Mesenchymal stem cell (in vitro differentiated cells and primary cell): ENCODE measurements around the gene RASSF5.

Experiments used
- DNase-seq: peaks from one replicate; pipeline ENCODE4 v3.0.0-alpha.2; 2013
- H2AFZ ChIP-seq: one replicate; pipeline ENCODE4 v1.6.1; 2013; ENCODE audit warnings: low read depth, mild to moderate bottlenecking, control low read depth, inconsistent platforms, low read length, moderate library complexity
- H2AK5ac ChIP-seq: 2 replicates; pipeline ENCODE4 v1.6.1; 2013; ENCODE audit warnings: low read length, moderate library complexity, mild to moderate bottlenecking, inconsistent platforms; ENCODE audit not compliant: severe bottlenecking
- H2BK120ac ChIP-seq: one replicate; pipeline ENCODE4 v1.6.1; 2013; ENCODE audit warnings: low read depth, mild to moderate bottlenecking, inconsistent platforms, low read length, moderate library complexity
- H2BK12ac ChIP-seq, 2 experiments: one replicate each; pipeline ENCODE4 v1.6.1; 2013; ENCODE audit warnings: inconsistent platforms in 2 of 2, low read length in 2 of 2, mild to moderate bottlenecking in 2 of 2, moderate library complexity in 2 of 2, control low read depth in 1 of 2
- H2BK15ac ChIP-seq: one replicate; pipeline ENCODE4 v1.6.1; 2013; ENCODE audit warnings: mild to moderate bottlenecking, low read depth, inconsistent platforms; ENCODE audit not compliant: poor library complexity, severe bottlenecking
- H2BK5ac ChIP-seq: 2 replicates; pipeline ENCODE4 v1.6.1; 2013; ENCODE audit warnings: low read depth, mild to moderate bottlenecking, low read length, control low read depth, inconsistent platforms; ENCODE audit not compliant: poor library complexity, severe bottlenecking
- H3K14ac ChIP-seq, 2 experiments: one replicate each; pipeline ENCODE4 v1.6.1; 2013; ENCODE audit warnings: inconsistent platforms in 2 of 2, low read length in 2 of 2, control low read depth in 1 of 2, mild to moderate bottlenecking in 1 of 2, moderate library complexity in 1 of 2
- H3K18ac ChIP-seq, 2 experiments: one replicate each; pipeline ENCODE4 v1.6.1; 2013; ENCODE audit warnings: inconsistent platforms in 2 of 2, low read length in 2 of 2, control low read depth in 1 of 2, low read depth in 1 of 2, mild to moderate bottlenecking in 1 of 2
- H3K23ac ChIP-seq, 2 experiments: one replicate each; pipeline ENCODE4 v1.6.1; 2013; ENCODE audit warnings: inconsistent platforms in 2 of 2, low read length in 2 of 2, mild to moderate bottlenecking in 2 of 2, moderate library complexity in 2 of 2, control low read depth in 1 of 2
- H3K27ac ChIP-seq: 2 replicates; pipeline ENCODE4 v1.5.1; 2013; ENCODE audit warnings: mild to moderate bottlenecking, moderate library complexity, low read length, control low read depth, inconsistent platforms; ENCODE audit not compliant: poor library complexity, severe bottlenecking
- H3K27me3 ChIP-seq, 2 experiments: 2 replicates each; pipeline versions ENCODE4 v1.6.1 to v1.7.0; 2013; ENCODE audit warnings: low read length in 2 of 2, mild to moderate bottlenecking in 2 of 2, moderate library complexity in 2 of 2, control low read depth in 1 of 2, inconsistent platforms in 1 of 2; ENCODE audit not compliant: control insufficient read depth in 1 of 2, insufficient read depth in 1 of 2
- H3K36me3 ChIP-seq, 2 experiments: 2 replicates each; pipeline versions ENCODE4 v1.6.1 to v1.7.0; 2013; ENCODE audit warnings: low read length in 2 of 2, control low read depth in 1 of 2, inconsistent platforms in 1 of 2, low read depth in 1 of 2, mild to moderate bottlenecking in 1 of 2; ENCODE audit not compliant: insufficient read depth in 2 of 2, control insufficient read depth in 1 of 2
- H3K4ac ChIP-seq, 2 experiments: one replicate each; pipeline ENCODE4 v1.6.1; 2013; ENCODE audit warnings: inconsistent platforms in 2 of 2, low read length in 2 of 2, mild to moderate bottlenecking in 2 of 2, moderate library complexity in 2 of 2, control low read depth in 1 of 2, low read depth in 1 of 2
- H3K4me1 ChIP-seq: 2 replicates; pipeline ENCODE4 v1.6.1; 2013; ENCODE audit warnings: low read depth, low read length, control low read depth; ENCODE audit not compliant: control insufficient read depth, insufficient read depth
- H3K4me2 ChIP-seq: 2 replicates; pipeline ENCODE4 v1.6.1; 2013; ENCODE audit warnings: low read length, mild to moderate bottlenecking, inconsistent platforms; ENCODE audit not compliant: poor library complexity, severe bottlenecking
- H3K4me3 ChIP-seq, 2 experiments: 2 replicates each; pipeline versions ENCODE4 v1.5.1 to v1.7.0; 2013; ENCODE audit warnings: low read length in 2 of 2, mild to moderate bottlenecking in 2 of 2, control low read depth in 1 of 2, low read depth in 1 of 2; ENCODE audit not compliant: insufficient read depth in 1 of 2
- H3K79me1 ChIP-seq: replicated peaks from 2 replicates; pipeline ENCODE4 v1.6.1; 2013; ENCODE audit warnings: mild to moderate bottlenecking, control low read depth, low read length, inconsistent platforms; ENCODE audit not compliant: poor library complexity, severe bottlenecking
- H3K9ac ChIP-seq: 2 replicates; pipeline ENCODE4 v1.7.0; 2013; ENCODE audit warnings: mild to moderate bottlenecking, low read length, moderate library complexity
- H3K9me3 ChIP-seq: 2 replicates; pipeline ENCODE4 v1.7.0; 2013; ENCODE audit warnings: mild to moderate bottlenecking, low read length; ENCODE audit not compliant: control insufficient read depth
- H4K8ac ChIP-seq: one replicate; pipeline ENCODE4 v1.6.1; 2013; ENCODE audit warnings: inconsistent platforms, mild to moderate bottlenecking, low read length, moderate library complexity
- H4K91ac ChIP-seq: one replicate; pipeline ENCODE4 v1.6.1; 2013; ENCODE audit warnings: mild to moderate bottlenecking, low read length, inconsistent platforms
- WGBS: methylation state at CpG from one replicate; pipeline ENCODE4 v1.1.7; 2013; ENCODE audit warnings: mixed read lengths; 5-methylcytosine and 5-hydroxymethylcytosine counted together

RASSF5 gene

DNA sequence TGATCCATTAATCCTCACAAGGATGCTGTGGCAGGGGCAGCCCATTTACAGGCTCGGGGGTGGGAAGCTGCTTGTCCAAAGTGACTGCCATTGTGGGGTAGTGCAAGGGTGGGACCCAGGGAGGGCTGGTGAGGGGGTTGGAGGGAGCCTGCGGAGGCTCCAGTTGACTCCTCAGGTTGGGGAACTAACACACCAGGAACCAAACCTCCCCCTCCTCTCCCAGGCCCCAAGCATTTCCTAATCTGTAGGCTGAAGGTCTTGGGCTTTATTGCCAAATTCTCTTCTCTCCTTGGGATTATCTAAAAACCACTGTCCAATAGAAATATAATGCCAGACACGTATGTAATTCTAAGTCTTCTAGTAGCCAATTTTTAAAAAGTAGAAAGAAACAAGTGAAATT is 18.9 kb upstream of the RASSF5 start:
- H2BK12ac ChIP-seq = no peak overlapping the region
- H3K9me3 ChIP-seq = no peaks in the 10 kb centered on the region
- H3K14ac ChIP-seq = no peak overlapping the region
- H4K8ac ChIP-seq = no peak overlapping the region
- no peak overlapping the region for H3K27ac ChIP-seq
- H3K4me3 ChIP-seq = no peak overlapping the region
- H3K4me1 ChIP-seq = peaks cover 5% of the 10 kb centered on the region
- no peak overlapping the region for H3K23ac ChIP-seq
- no peak overlapping the region for H4K91ac ChIP-seq
- no peak overlapping the region for H3K18ac ChIP-seq
- peaks cover 2% of the 10 kb centered on the region for H3K79me1 ChIP-seq
- H2AFZ ChIP-seq = no peak overlapping the region
- H3K27me3 ChIP-seq = no peaks in the 10 kb centered on the region
- 83% methylated on average over 1 of the region's 3 CpGs for WGBS
- no peak overlapping the region for H2BK5ac ChIP-seq
- no peak overlapping the region for H2AK5ac ChIP-seq
- H3K36me3 ChIP-seq = peaks cover 62 to 65% of the 10 kb centered on the region in 2 experiments
- no peak for DNase-seq
- H2BK15ac ChIP-seq = no peak overlapping the region
- H3K9ac ChIP-seq = no peak overlapping the region
- no peak overlapping the region for H3K4me2 ChIP-seq
- no peak overlapping the region for H3K4ac ChIP-seq
- no peak overlapping the region for H2BK120ac ChIP-seq

DNA sequence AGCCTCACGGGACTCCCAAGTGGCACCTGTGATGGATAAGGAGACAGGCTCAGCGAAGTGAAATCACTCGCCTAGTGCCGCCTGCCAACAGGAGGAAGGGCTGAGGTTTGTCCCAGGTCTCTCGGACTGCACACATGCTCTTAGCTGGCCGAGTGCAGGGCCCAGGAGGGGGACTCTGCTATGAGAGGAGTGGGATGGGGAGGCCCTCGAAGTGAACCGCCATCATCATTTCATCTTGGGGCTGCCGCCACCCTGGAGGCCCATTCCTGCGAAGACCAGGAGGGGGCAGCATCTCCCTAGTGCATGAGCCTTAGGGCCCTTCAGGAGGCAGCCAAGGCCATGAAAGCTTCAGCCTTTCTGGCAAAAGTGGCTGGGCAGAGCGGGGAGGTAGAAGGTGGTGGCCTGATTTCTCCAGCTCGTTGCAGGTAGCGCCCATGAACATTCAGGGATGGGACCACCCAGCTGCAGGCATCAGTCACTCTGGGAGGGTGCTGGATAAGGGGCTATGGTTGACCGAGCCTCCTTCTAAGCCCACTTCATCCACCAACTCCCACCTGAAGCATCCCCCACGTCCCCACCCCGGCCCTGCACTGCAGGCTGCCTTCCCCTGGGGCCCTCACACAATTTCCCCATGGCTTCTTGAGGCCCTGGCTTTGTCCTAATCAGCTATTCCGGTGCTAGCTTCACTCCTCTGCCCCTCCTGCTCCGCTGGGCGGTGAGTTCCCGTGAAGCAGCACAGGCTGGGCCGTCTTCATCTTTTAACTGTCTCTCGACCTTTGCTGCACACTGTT is 17.2 kb upstream of the RASSF5 start:
- H3K4ac ChIP-seq = no peak overlapping the region
- peak overlapping the region; percentile 57 for H4K8ac ChIP-seq
- peaks cover 5% of the 10 kb centered on the region for H3K4me1 ChIP-seq
- no peak overlapping the region for H3K4me3 ChIP-seq
- no peak overlapping the region for H2AK5ac ChIP-seq
- no peak overlapping the region for H3K14ac ChIP-seq
- no peaks in the 10 kb centered on the region for H3K9me3 ChIP-seq
- no peak overlapping the region for H2BK5ac ChIP-seq
- peak overlapping the region; percentile 16 for H3K9ac ChIP-seq
- no peak overlapping the region for H3K27ac ChIP-seq
- no peak overlapping the region for H4K91ac ChIP-seq
- H2BK12ac ChIP-seq = no peak overlapping the region
- H2BK15ac ChIP-seq = no peak overlapping the region
- H2BK120ac ChIP-seq = no peak overlapping the region
- peaks cover 64 to 68% of the 10 kb centered on the region in 2 experiments for H3K36me3 ChIP-seq
- H3K18ac ChIP-seq = peak overlapping the region in 1 of 2 experiments; percentile 41
- DNase-seq = peak; percentile 65
- H3K79me1 ChIP-seq = peaks cover 2% of the 10 kb centered on the region
- H2AFZ ChIP-seq = no peak overlapping the region
- WGBS = 67% methylated on average over 20 of the region's 22 CpGs
- no peak overlapping the region for H3K4me2 ChIP-seq
- H3K23ac ChIP-seq = no peak overlapping the region
- no peaks in the 10 kb centered on the region for H3K27me3 ChIP-seq

DNA sequence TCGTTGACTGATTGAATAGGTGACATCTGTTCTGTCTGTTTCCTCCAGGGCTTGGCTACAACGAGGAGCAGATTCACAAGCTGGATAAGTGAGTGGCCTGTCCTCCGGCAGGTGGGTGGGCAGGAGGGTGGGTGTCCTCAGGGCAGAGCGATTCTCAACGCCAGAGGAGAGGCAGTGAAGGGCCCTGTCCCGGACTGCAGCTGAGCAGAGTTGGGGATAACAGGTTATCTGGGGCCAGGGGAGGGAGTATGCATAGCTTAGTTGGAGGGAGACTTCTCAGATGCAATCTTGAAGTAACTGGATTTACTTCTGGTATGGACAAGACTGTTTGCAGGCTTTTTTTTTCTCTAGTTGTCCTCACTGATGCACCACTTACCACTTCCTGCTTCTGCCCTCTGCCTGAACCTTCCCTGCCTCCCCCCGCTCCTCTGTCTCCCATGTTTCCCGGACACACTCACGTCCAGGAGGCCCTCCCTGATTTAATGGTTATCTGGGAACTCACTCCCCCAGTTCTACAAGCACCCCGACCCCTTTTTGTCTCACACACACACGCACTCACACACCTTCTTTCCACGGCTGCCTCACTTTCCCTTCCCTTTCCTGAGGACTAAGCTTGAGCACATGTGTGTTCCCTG is 16.4 kb upstream of the RASSF5 start:
- Histone ChIP-seq H4K91ac (no peak overlapping the region), H3K4ac (no peak overlapping the region), H3K36me3 (peaks cover 59 to 67% of the 10 kb centered on the region in 2 experiments), H4K8ac (no peak overlapping the region), H3K4me2 (no peak overlapping the region), H3K4me1 (peaks cover 7% of the 10 kb centered on the region), H2BK12ac (no peak overlapping the region), H3K14ac (no peak overlapping the region), H2BK120ac (no peak overlapping the region), H3K4me3 (no peak overlapping the region), H3K23ac (no peak overlapping the region), H3K79me1 (peaks cover 2% of the 10 kb centered on the region), H2AFZ (no peak overlapping the region), H3K9me3 (no peaks in the 10 kb centered on the region), H3K9ac (peak overlapping the region; percentile 16), H3K27ac (no peak overlapping the region), H3K18ac (peak overlapping the region in 1 of 2 experiments; percentile 41), H3K27me3 (no peaks in the 10 kb centered on the region), H2BK15ac (no peak overlapping the region), H2BK5ac (no peak overlapping the region), H2AK5ac (no peak overlapping the region)
- WGBS = 84% methylated on average over 12 of the region's 12 CpGs
- peak; percentile 43 for DNase-seq

DNA sequence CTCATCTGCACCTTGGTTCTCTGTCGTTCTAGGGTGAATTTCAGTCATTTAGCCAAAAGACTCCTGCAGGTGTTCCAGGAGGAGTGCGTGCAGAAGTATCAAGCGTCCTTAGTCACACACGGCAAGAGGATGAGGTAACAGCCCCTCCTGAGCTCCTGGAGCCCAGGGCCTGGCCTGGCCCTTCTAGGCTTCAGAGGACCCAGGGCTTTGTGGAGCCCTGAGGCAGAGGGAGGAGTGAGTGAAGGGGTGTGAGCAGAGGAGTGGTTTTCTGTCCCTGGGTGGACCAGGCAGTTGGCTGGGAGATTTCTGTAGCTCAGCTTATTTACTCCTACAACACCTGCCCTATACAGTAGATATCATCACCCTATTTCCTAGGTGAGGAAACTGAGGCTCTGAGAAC is 15.7 kb upstream of the RASSF5 start:
- Histone ChIP-seq H3K4me2 (no peak overlapping the region), H3K27ac (no peak overlapping the region), H3K36me3 (peaks cover 66 to 73% of the 10 kb centered on the region in 2 experiments), H3K4ac (no peak overlapping the region), H3K14ac (no peak overlapping the region), H2BK15ac (no peak overlapping the region), H2BK12ac (no peak overlapping the region), H3K9ac (no peak overlapping the region), H4K91ac (no peak overlapping the region), H2AFZ (no peak overlapping the region), H3K23ac (no peak overlapping the region), H2BK5ac (no peak overlapping the region), H3K79me1 (peaks cover 2% of the 10 kb centered on the region), H3K4me1 (peaks cover 11% of the 10 kb centered on the region), H3K27me3 (no peaks in the 10 kb centered on the region), H3K18ac (no peak overlapping the region), H2AK5ac (no peak overlapping the region), H4K8ac (no peak overlapping the region), H2BK120ac (no peak overlapping the region), H3K9me3 (no peaks in the 10 kb centered on the region), H3K4me3 (no peak overlapping the region)
- 94% methylated on average over 4 of the region's 4 CpGs for WGBS
- no peak for DNase-seq
